GM12892 (cell line): Measurements from ENCODE around the gene SDR42E2.
"Not testable (repeated sequence)": the region's sequence is repeated elsewhere in the genome, so short reads cannot be mapped to it uniquely, and the experiment has no call there.

ENCODE experiments used
- DNase-seq: peaks from one replicate; pipeline ENCODE4 v3.0.0; 2011; ENCODE audit not compliant: insufficient read length
- FAIRE-seq: peaks from 2 replicates; lab custom pipeline; 2011; peaks lifted over from hg19 to GRCh38; lab: Jason Lieb, UNC
- POLR2A ChIP-seq: IDR thresholded peaks from 2 replicates; pipeline ENCODE4 v1.6.1; 2011; ENCODE audit warnings: low read depth, low read length, control low read depth
- POLR2AphosphoS5 ChIP-seq: IDR thresholded peaks from 2 replicates; pipeline ENCODE4 v1.6.1; 2011; ENCODE audit warnings: low read depth, low read length, control low read depth
- TAF1 ChIP-seq: IDR thresholded peaks from 2 replicates; pipeline ENCODE4 v1.6.1; 2011; ENCODE audit warnings: low read depth, mild to moderate bottlenecking, control low read depth, low read length, borderline replicate concordance

Gene SDR42E2

DNA sequence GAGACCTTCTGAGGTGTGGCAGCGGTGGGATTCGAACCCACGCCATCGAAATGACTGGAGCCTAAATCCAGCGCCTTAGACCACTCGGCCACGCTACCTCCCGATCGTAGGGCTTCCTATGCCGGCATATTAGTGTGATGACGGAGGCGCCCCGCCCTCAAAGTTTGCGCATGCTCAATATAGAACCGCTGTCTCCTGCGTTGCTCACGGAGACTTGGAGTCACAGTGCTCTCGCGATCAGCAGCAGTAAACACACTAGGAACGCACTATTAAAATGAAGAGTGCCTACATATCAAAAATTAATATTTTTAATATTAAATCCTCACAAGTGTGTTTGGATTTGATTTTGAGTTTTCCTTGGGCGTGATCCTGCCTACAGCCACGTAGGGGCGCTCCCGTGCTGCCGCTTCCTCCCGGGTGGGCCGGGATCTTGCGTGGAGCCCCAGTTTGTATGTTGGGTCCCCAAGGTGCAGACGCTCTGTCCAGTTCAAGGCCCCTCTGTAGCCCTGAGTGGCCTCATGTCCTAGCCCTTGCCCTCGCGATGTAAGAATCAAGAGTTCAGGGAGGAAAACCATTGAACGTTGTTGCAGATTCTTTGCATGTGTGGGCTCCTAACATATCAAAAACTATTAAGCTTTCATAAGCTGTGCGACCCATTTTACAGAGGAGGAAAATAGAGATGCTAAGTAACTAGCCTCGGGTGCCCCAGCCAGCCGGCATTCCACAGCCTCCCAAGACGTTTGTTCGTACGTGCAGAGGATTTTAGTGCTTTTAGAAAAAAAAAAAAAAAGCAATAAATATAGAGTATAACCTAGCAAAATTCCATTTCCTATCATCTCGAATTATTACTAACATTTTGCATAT is 33.6 kb downstream of the SDR42E2 start:
- no peak for DNase-seq
- TF ChIP-seq POLR2A (no peak), POLR2AphosphoS5 (no peak), TAF1 (no peak)
- FAIRE-seq: peak; percentile 27

DNA sequence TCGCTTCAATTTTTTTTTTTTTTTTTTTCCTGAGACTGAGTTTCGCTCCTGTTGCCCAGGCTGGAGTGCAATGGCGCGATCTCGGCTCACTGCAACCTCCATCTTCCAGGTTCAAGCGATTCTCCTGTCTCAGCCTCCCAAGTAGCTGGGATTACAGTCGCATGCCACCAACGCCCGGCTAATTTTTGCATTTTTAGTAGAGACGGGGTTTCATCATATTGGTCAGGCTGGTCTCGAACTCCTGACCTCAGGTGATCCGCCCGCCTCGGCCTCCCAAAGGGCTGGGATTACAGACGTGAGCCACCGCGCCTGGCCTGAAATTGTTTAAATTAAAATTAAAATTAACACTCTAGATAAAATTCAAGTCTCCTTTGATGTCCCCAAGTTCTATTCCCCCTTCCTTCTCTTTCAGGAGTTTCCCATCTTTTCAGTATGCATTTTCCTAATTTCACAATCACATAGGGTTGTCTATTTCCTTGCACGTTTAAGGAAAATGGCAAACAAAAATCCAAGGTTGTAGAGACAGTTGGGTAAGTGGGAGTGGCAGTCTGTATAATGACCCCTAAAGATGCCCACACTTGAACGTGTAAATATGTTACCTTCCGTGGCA is 34.4 kb downstream of the SDR42E2 start:
- not testable (repeated sequence) for FAIRE-seq, DNase-seq

GRCh38 chr16:22198547-22199293 is 36.4 kb downstream of the SDR42E2 start:
- FAIRE-seq: peak; percentile 40
- DNase-seq: no peak
- TF ChIP-seq POLR2AphosphoS5: no peak
- no peak for TF ChIP-seq POLR2A
- TF ChIP-seq TAF1: no peak

GRCh38 chr16:22202261-22202637 is 39.9 kb downstream of the SDR42E2 start:
- DNase-seq: no peak
- no peak for TF ChIP-seq POLR2A
- TF ChIP-seq POLR2AphosphoS5: no peak
- no peak for FAIRE-seq

- TF ChIP-seq TAF1: no peak
- TF ChIP-seq POLR2AphosphoS5: no peak
- TF ChIP-seq POLR2A: no peak
- DNase-seq (no peak), FAIRE-seq (no peak)
Observed at GRCh38 chr16:22203091-22203490, 40.8 kb downstream of the SDR42E2 start.

DNA sequence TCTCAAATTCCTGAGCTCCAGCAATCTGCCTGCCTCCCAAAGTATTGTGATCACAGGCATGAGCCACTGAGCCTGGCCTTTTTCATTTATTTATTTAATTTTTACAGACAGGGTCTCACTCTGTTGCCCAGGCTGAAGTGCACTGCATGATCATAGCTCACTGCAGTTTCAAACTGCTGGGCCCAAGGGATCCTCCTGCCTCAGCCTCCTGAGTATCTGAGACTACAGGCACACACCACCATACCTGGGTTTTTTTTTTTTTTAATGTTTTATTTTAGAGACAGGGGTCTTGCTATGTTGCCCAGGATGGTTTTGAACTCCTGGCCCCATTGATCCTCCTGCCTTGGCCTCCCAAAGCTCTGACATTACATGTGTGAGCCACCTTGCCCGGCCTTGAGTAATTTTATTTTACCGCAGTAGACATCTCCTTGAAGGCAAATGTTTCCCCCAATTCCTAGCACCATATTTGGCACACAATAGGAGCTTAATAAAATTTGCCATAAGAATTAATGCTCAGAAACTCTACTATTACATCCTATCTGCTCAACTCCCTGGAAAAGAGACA is 41.9 kb downstream of the SDR42E2 start:
- FAIRE-seq: no peak
- DNase-seq: no peak
- no peak for TF ChIP-seq POLR2AphosphoS5

- no peak for DNase-seq
- no peak for FAIRE-seq
- TF ChIP-seq TAF1 (no peak), POLR2A (no peak), POLR2AphosphoS5 (no peak)
Observed at GRCh38 chr16:22205577-22206012, 43.3 kb downstream of the SDR42E2 start.

DNA sequence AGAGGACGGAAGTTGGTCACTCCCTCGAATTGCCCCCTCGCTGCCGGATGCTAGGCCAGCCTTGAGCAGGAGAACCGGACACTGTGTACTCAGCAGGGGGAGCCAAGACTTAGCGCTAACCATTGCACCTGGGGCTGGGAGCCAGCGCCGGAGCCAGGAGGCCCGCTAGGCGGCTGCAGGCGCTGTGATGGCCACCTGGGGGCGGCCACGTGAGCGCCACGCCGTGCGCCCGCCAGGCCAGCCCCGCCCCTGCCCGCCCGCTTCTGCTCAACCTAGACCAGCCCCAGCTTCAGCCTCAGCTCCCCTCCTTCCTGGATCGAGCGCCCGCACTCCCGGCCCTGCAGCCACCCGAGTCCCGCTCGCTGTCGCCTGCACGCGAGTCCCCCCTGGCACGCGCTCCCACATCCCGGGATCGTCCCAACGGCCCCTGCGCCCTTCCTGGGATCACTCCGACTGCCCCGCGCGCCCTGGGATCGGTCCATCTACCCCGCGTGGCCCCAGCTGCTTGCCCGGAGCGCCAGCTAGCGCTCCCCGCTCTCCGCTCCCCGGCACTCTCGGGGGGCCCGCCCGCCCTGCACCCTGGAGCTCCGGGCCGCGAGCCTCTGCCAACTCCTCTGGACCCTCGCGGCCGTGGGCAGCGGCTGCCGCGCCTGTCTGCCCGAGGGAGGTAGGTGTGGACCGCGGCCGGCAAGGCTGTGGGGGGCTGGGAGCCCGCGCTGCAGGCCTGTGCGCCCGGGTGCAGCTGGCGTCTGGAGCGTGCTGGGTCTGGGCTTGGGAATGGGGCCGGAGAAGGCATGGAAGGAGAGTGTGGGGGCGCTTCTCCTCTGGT is 43.9 kb downstream of the SDR42E2 start, which contains the start of gene EEF2K:
Gene EEF2K (plus strand): TSS at position 266 of the 829 bp plus-strand sequence. CDS start 19,452 bp downstream, outside the sequence.
- FAIRE-seq (peak; percentile 92), DNase-seq (peak; percentile 90)
- peak; percentile 51; the same call in 1 of the 2 replicates for TF ChIP-seq POLR2A
- no peak for TF ChIP-seq TAF1
- TF ChIP-seq POLR2AphosphoS5: peak; percentile 69

- TF ChIP-seq POLR2AphosphoS5 (peak; percentile 57; the same call in 1 of the 2 replicates), POLR2A (peak; percentile 36; the same call in 1 of the 2 replicates), TAF1 (no peak)
- FAIRE-seq (peak; percentile 5), DNase-seq (peak; percentile 71)
Observed at GRCh38 chr16:22206842-22207714, 44.8 kb downstream of the SDR42E2 start.

DNA sequence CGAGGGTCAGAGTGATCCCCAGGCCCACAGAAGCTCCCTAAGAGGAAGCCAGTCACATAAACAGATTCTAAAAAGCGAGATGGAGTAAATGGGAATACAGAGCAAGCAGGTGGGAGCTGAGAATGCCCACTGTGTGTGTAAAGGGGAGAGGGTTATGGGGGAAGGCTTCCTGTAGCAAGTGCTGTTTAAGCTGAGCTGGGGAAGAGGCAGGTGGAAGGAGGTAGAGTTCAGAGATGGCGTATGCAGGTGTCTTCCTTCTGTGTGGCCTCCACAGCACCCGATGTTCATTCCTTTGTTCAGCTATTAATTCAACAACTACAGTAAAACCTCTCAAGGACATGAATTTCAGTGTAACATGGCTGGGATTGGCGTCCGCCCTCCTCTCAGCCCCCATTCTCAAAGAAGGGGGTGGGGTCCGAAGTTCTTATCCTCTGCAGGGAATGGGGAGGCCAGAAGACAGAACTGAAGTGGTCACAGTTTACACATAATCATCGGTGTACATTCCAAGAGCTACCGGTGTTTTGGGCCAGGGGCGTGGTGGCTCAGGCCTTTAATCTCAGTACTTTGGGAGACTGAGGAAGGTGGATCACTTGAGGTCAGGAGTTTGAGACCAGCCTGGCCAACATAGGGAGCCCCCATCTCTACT is 45.5 kb downstream of the SDR42E2 start:
- no peak for FAIRE-seq
- DNase-seq: no peak
- no peak for TF ChIP-seq TAF1

DNA sequence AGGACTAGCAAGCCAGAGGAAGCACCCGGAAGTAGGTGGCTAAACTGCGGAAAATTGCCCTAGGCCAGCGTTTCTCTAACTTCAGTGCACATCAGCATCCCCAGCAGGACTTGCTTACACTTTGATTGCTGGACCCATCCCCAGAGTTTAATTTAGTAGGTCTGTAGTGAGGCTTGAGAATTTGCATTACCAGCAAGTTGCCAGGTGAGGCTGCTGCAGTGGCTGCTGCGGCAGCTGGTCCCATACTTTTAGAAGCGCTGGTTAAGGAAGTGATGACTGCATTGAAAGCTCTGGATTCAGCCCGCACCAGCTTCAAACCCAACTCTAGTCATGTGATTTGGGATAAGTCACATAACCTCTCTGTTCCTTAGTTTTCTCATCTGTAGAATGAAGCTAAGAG is 48.0 kb downstream of the SDR42E2 start:
- no peak for FAIRE-seq
- TF ChIP-seq POLR2AphosphoS5 (no peak), POLR2A (no peak), TAF1 (no peak)
- no peak for DNase-seq
